GM18526 (cell line): ENCODE results near the gene RTCB.

Source experiments
- POLR2A ChIP-seq: IDR thresholded peaks from 3 replicates; pipeline ENCODE4 v1.6.1; 2011; ENCODE audit not compliant: insufficient read length; ENCODE audit errors: extremely low read depth

Gene RTCB

GRCh38 chr22:32411829-32412592 is at the start of gene RTCB:
Gene RTCB (minus strand): TSS chr22:32412247. CDS start chr22:32412156, 91 bp downstream.
- TF ChIP-seq POLR2A, result peak; percentile 66

GRCh38 chr22:32457031-32457430 is 45.0 kb upstream of the RTCB start:
- TF ChIP-seq POLR2A, result no peak

- no peak for TF ChIP-seq POLR2A
Observed at GRCh38 chr22:32448980-32449379, 36.9 kb upstream of the RTCB start.

GRCh38 chr22:32446321-32446720 is 34.3 kb upstream of the RTCB start:
- TF ChIP-seq POLR2A, result no peak

- no peak for TF ChIP-seq POLR2A
Observed at GRCh38 chr22:32444068-32444467, 32.0 kb upstream of the RTCB start.

- TF ChIP-seq POLR2A, result no peak
Observed at GRCh38 chr22:32430352-32430751, 18.3 kb upstream of the RTCB start.

GRCh38 chr22:32426881-32427280 is 14.8 kb upstream of the RTCB start:
- no peak for TF ChIP-seq POLR2A

- no peak for TF ChIP-seq POLR2A
Observed at GRCh38 chr22:32423664-32424063, 11.6 kb upstream of the RTCB start.

GRCh38 chr22:32422062-32422461 is 10.0 kb upstream of the RTCB start:
- no peak for TF ChIP-seq POLR2A

- TF ChIP-seq POLR2A, result no peak
Observed at GRCh38 chr22:32421484-32421883, 9.4 kb upstream of the RTCB start.

GRCh38 chr22:32417906-32418305 is 5.9 kb upstream of the RTCB start:
- no peak for TF ChIP-seq POLR2A

GRCh38 chr22:32416556-32417085 is 4.6 kb upstream of the RTCB start:
- TF ChIP-seq POLR2A, result no peak

GRCh38 chr22:32414191-32414590 is 2.1 kb upstream of the RTCB start:
- no peak for TF ChIP-seq POLR2A

GRCh38 chr22:32413719-32414118 is 1.7 kb upstream of the RTCB start:
- no peak for TF ChIP-seq POLR2A

- no peak for TF ChIP-seq POLR2A
Observed at GRCh38 chr22:32411402-32411801, 645 bp downstream of the RTCB start.

GRCh38 chr22:32410459-32410858 is 1.6 kb downstream of the RTCB start:
- TF ChIP-seq POLR2A, result no peak

GRCh38 chr22:32409977-32410376 is 2.1 kb downstream of the RTCB start:
- no peak for TF ChIP-seq POLR2A

- TF ChIP-seq POLR2A, result no peak
Observed at GRCh38 chr22:32407936-32408335, 4.1 kb downstream of the RTCB start.

- no peak for TF ChIP-seq POLR2A
Observed at GRCh38 chr22:32407312-32407711, 4.7 kb downstream of the RTCB start.
